Nucleus accumbens (tissue), 56 donors: ENCODE results near the gene HDAC8.
"Not testable (repeated sequence)": the region's sequence is repeated elsewhere in the genome, so short reads cannot be mapped to it uniquely, and the experiment has no call there.

ENCODE experiments used
- DNase-seq, 56 donors: peaks; one replicate each; lab custom pipeline; 2025; lab: John Stamatoyannopoulos, UW

The HDAC8 gene

GRCh38 chrX:72466493-72466892 lies 106.2 kb downstream of the HDAC8 start:
- DNase-seq: no peak

DNA sequence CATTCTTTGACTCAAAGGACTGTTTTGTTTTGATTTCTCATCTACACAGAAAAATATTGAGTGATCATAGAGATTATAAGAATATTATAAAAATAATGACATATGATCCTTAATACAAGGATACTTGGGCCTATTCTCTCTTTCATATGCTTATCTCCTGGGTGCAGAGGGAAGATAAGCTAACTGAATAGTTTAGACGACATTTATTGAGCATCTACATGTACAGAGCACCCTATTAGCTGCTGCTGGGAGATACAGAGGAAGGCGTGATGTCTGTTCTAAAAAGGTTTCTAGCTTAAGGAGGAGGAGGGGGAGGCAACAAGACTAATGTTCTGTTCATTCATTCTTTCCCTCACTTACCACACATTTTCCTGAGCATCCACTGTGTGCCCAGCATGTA lies 106.8 kb downstream of the HDAC8 start:
- no peak for DNase-seq

DNA sequence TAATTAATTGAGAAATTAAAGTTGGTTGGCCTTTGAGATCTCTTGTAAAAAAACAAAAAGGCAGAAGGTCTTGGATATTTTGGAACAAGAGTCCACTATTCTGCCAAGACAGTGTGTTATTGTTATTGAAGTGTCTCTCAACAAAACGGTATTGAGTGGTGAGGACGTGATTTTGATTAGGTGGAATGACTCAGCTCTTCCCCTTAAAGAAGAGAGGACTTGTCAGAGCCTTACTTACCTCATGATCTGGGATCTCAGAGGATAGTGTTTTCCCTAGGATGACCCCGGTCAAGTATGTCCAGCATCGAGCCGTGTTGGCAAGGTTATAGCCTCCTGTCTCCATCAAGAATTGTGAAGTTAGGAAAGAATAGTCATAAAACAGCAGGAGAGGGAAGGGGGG lies 110.9 kb downstream of the HDAC8 start:
- no peak for DNase-seq

- DNase-seq: no peak
These were observed 111.4 kb downstream of the HDAC8 start for GRCh38 chrX:72461288-72461687.

DNA sequence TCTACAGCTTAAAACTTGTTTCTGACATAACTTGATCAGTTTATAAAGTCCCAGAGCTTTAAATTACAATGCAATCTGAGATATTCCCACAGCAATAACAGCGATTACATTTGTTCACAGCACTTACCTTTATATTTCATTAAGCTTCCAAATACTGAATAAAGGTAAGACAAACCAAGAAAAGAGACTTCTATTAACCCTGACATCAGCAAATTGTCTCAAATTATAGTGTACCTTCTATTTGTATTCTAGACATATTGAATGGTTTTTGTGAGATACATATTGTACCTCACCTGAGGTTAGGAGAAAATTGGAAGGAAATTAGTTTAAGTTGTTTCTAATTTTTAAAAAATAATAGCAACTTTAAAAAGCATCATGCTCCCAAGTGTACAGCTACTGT lies 111.9 kb downstream of the HDAC8 start:
- DNase-seq: no peak

DNA sequence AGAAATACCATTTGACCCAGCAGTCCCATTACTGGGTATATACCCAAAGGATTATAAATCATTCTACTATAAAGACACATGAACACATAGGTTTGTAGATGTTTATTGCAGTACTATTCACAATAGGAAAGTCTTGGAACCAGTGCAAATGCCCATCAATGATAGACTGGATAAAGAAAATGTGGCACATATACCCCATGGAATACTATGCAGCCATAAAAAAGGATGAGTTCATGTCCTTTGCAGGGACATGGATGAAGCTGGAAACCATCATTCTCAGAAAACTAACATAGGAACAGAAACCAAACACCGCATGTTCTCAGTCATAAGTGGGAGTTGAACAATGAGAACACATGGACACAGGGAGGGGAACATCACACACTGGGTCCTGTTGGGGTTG lies 123.6 kb downstream of the HDAC8 start:
- DNase-seq: not testable (repeated sequence)

DNA sequence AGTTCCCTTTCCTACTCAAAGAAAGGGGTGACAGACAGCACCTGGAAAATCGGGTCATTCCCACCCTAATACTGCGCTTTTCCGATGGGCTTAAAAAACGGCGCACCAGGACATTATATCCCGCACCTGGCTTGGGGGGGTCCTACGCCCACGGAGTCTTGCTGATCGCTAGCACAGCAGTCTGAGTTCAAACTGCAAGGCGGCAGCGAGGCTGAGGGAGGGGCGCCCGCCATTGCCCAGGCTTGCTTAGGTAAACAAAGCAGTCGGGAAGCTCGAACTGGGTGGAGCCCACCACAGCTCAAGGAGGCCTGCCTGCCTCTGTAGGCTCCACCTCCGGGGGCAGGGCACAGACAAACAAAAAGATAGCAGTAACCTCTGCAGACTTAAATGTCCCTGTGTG lies 131.9 kb downstream of the HDAC8 start:
- DNase-seq: not testable (repeated sequence)

DNA sequence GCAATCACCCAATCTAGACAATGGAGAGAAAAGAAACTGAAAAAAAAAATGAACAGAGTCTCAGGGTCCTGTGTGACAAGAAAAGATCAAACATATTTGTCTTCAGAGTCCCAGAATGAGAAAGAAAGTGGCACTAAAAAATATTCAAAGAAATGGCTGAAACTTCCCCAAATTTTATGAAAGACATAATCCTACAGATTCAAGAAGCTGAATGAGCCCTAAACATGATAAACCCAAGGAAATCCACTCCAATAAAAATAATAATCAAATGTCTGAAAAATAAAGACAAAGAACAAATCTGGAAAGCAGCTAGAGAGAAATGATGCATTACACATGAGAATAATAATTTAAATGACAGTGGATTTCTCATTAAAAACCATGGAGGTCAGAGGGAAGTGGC lies 136.6 kb downstream of the HDAC8 start:
- DNase-seq: no peak

DNA sequence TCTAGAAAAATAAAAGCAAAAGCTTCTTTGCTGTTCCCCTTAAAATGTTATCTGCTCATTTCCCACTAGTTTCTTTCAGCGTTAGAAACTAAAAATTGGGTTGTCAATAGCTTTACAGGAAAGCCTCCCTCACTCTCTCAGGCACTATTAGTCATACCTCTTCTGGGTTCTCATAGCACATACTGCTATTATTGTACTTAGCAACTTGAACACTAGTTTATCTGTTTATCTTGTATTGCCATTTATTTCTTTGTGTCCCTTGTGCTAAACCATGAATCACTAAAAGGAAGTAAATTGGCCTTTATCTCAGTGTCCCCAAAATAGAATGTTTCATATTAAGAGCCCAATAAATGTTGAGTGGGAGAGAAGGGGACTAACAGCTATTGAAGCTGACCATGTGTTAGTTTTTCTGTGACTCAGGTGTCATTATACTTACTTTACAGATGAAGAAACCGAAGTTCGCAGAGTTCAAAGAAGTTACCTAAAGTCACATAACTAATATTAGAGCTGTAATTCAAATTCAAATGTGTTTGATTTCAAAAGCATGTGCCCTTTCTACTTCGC lies 142.2 kb downstream of the HDAC8 start:
- DNase-seq: no peak

GRCh38 chrX:72421797-72422196 lies 150.8 kb downstream of the HDAC8 start:
- DNase-seq: no peak

DNA sequence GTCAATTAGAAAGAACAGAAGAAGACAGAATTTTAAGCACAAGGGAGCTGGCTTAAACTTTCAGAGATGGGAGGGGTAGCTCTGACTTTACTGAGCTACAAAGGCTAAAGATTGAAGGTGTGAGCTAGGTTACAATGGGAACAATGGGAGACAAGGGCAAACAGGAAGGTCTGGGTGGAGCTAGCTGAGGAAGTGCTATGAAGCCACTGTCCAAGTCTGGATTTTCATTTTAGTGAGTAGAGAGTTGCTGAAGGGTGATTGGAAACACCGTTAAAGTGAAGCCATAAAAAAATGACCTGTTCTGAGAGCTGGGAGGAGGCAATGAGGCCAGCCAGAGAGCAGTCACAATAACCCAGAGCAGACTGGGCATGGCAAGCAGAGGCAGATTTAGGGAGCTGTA lies 162.7 kb downstream of the HDAC8 start:
- no peak for DNase-seq

GRCh38 chrX:72408885-72409284 lies 163.8 kb downstream of the HDAC8 start:
- DNase-seq: no peak

DNA sequence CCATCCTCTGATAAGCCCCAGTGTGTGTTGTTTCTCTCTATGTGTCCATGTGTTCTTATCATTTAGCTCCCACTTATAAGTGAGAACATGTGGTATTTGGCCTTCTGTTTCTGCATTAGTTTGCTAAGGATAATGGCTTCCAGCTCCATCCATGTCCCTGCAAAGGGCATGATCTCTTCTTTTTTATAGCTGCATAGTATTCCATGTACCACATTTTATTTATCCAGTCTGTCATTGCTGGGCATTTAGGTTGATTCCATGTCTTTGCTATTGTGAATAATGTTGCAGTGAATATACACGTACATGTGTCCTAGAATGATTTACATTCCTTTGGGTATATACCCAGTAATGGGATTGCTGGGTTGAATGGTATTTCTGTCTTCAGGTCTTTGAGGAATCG lies 167.5 kb downstream of the HDAC8 start:
- DNase-seq: not testable (repeated sequence)

GRCh38 chrX:72402614-72403013 lies 170.0 kb downstream of the HDAC8 start:
- no peak for DNase-seq

GRCh38 chrX:72399816-72400215 lies 172.8 kb downstream of the HDAC8 start:
- DNase-seq: no peak

- DNase-seq: no peak
These were observed 176.5 kb downstream of the HDAC8 start for GRCh38 chrX:72396117-72396516.

DNA sequence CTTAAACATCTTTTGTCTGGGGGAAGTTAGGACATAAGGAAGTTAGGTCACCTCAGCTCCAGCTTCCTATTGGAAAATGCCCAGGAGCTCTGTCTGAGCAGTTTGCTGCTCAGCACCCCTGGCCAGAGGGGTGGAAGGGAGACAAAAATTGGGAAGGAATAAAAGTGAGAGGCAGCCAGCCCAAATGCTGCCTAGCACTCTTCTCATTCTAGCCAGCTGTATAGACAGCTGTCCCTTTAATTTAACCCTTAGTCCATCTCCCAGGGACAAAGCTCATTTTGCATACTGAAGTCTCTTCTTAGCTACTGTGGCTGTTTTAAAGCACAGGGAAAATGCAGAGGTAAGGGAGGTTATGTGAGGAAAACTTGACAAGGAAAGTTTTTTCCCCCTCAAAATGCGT lies 177.4 kb downstream of the HDAC8 start:
- no peak for DNase-seq

GRCh38 chrX:72394518-72395170 lies 178.0 kb downstream of the HDAC8 start:
- DNase-seq: peak in 17 of 56 donors; percentile 0 to 28 (median 5)

DNA sequence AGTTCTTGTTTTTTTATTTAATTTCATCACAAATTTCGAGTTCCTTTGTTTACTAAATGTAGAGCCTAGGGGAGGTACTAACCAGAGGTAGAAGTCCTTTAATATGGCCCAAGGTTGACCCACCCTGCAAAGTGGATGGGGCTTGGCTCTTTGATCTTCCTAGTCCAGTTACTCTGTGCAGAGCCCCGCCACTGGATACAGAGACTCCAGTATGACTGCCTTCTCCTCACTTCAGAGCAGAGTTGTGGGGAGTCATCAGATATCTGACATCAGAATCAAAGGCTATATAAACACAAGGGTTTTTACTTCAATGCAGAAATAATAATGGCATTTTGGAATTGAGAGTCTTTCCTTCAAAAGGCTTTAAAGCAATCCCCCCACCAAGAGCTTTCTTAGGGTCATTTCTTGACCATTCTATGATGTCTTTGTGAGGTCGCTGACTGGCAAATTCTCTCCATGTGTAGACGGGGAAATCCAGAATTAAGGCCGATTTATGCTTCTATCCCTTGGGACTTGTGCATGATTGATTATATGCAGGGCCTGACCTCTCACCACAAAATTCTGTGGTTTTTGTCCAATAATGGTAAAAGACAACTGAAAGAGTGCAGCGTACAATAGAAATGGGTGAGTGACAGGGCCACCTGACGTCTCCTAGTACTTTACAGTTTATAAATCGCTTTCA lies 178.7 kb downstream of the HDAC8 start:
- no peak for DNase-seq

DNA sequence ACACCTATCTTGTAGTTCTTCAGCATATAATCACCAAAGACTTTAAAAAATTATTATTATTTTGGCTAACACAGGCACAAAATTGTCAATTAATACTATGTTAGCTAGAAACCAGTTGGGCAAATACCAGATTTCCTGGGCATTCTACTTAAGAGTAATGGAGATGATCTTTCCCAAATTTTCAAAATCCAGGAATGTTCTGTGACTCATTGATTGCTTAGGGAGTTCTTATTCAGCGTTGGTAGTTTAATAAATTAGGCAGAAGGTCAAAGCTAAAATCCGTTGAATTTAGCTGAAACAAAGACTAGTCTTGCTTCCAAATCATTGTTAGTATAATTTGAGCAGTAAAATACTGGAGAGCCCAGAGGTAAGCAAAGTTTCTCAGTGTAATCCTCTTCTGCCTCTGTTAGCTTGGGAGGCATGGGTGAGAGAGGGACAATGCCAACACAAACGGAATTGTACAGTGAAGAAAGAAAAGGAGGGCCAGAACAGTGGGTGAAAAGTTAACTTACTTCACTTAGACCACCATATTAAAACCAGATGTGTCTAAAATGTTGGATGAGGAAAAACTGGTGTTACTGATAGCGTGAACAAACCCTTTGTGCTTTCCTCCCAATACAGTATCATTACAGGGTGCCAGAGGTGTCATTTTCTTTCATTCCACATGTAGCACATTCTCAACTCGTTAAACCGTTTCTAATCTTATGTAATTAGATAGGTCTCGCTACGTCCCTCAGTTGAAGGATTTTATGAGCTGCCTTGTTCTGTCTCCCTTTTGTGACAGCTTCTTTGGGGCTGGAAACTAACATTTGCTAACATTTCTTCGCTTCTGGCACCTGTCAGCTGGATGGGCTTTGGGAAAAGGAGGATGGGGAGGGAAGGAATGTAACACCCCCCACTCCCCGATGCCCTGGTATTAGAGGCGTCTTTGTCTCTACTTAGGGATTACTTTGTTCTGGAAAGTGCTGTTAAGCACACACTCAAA lies 179.5 kb downstream of the HDAC8 start:
- no peak for DNase-seq

- DNase-seq: no peak
These were observed 180.6 kb downstream of the HDAC8 start for GRCh38 chrX:72392042-72392441.
